ENCODE results near the gene HM13.
"Not testable (repeated sequence)": the region's sequence is repeated elsewhere in the genome, so short reads cannot be mapped to it uniquely, and the experiment has no call there.

HM13 gene

DNA sequence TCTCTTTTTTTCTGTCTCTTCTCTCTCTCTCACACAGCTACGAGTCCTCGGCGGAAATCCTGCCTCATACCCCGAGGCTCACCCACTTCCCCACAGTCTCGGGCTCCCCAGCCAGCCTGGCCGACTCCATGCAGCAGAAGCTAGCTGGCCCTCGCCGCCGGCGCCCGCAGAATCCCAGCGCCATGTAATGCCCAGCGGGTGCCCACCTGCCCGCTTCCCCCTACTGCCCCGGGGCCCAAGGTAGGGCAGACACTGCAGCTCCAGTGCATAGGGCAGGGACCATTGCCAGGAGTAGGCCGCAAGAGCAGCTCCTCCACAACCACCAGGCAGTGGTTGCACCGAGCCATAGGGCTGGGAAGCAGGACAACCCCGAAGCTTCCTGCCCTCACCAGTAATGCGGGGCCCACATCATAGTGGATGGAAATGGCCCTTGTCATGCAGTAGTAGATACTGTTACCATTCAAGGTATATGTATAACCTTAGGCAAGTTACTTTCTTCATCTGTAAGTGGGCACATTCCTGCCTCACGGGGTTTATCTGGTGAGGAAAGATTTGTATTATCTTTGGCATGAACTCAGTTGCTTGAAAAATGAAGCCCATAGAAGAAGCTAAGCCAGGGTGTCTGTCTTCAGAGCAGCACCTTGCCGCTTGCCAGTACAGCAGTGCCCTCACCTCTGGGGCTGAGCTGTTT lies 53.9 kb downstream of the HM13 start:
- no peak for DNase-seq

DNA sequence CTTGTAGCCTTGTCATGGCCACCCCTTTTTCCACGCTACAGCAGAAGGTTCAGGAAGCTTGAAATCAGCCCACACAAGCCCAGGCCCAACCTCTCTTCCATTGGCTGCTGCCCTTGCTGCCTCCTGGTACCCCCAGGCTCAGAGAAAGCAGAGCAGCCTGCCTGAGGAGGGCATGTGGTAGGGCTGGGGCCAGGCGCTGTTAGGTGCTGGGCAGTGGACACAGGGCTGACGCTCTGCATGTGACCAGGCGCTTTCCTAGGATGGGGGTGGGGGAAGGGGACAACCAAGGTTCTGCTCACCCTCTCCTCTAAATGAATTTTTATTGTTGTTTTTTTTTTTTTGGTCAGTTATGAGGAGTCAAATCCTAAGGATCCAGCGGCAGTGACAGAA lies 54.5 kb downstream of the HM13 start:
- DNase-seq, result no peak

- DNase-seq, result peak; percentile 54 to 67 (median 57)
Measured at GRCh38 chr20:31569163-31570020, 55.1 kb downstream of the HM13 start.

DNA sequence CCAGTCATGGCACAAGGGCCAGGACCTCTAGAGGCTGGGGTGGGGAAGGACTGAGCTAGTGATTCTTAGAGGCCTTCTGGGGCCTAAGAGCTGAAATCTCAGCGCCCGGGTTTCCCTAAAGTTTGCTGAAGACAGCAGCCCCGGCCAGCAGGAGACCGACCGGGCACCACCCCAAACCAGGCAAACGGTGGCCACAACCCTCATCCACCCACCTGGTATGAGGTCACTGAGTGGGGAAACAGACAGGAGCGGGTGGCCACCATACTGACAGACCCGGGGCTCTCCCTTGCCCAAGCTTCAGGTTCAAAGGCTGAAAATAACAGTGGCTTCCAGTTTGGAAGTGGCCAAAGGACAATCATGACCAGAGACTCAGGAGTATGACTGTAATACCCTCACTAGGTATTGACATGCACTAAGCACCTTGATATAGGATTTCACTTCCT lies 55.8 kb downstream of the HM13 start:
- DNase-seq, result peak; percentile 55 to 68 (median 58)

- DNase-seq, result no peak
Measured at GRCh38 chr20:31570735-31571617, 56.7 kb downstream of the HM13 start.

GRCh38 chr20:31572042-31572700 lies 57.9 kb downstream of the HM13 start:
- DNase-seq, result no peak

- DNase-seq, result peak; percentile 95 to 97 (median 95)
Measured at GRCh38 chr20:31572701-31573554, 58.7 kb downstream of the HM13 start.

DNA sequence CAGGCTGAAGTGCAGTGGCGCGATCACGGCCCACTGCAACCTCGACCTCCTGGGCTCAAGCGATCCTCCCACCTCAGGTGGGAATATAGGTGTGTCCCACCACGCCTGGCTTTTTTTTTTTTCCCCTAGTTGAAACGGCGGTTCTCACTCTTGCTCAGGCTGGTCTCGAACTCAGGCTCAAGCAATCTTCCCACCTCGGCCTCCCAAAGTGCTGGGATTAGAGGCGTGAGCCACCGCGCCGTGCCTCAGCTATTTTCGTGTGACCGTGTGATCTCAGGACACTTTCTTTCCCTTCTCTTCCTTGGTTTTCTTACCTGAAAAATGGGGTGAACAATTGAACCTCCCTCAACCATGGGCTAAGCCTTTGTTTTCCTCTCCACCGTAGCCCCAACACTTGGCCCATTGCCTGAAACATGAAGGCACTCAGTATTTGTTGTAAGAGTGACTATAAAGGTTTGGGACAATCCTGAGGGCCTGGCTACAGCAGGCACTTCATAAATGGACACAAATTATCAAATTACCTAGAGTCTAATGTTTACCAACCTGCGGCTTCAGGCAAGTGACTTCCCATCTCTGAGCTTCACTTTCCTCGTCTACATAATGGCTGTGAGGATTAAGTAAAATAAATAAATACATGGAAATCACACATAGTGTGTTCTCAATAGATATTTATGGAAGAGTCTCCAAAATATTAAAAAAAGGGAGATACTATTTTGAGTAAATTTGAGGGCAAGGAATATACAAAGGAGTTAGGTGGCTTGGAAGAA lies 59.5 kb downstream of the HM13 start:
- no peak for DNase-seq

DNA sequence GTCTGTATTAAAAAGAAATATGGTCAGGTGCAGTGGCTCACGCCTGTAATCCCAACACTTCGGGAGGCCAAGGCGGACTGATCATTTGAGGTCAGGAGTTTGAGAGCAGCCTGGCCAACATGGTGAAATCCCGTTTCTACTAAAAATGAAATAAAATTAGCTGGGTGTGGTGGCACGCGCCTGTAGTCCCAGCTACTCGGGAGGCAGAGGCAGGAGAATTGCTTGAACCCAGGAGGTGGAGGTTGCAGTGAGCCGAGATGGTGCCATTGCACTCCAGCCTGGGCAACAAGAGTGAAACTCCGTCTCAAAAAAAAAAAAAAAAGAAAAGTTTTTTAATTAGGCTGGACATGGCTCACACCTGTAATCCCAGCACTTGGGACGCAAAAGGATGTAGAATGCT lies 60.7 kb downstream of the HM13 start:
- DNase-seq, result not testable (repeated sequence)

DNA sequence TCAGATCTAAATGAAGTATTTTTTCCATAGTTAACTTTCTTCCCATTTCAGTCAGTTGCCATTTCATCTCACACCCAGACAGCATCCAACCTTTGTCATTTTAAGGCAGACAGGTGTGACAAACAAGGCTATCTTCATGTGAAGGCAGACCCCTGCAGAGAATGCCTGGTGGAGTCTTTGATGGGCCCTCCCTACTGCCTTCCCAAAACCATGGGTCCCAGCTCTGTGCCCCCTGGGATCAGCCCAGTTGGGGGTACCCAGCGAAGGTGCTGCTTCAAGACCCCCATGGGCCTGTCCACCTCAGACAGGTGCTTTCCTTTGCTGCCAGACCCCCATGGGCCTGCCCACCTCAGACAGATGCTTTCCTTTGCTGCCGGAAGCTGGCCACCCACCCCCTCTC lies 62.5 kb downstream of the HM13 start:
- no peak for DNase-seq

- no peak for DNase-seq
Measured at GRCh38 chr20:31577194-31577593, 63.0 kb downstream of the HM13 start.

GRCh38 chr20:31578448-31579138 lies 64.4 kb downstream of the HM13 start:
- DNase-seq, result no peak

- no peak for DNase-seq
Measured at GRCh38 chr20:31579245-31579644, 65.0 kb downstream of the HM13 start.

GRCh38 chr20:31579941-31580651 lies 65.9 kb downstream of the HM13 start:
- not testable (repeated sequence) for DNase-seq

GRCh38 chr20:31580706-31581105 lies 66.5 kb downstream of the HM13 start:
- DNase-seq, result no peak

DNA sequence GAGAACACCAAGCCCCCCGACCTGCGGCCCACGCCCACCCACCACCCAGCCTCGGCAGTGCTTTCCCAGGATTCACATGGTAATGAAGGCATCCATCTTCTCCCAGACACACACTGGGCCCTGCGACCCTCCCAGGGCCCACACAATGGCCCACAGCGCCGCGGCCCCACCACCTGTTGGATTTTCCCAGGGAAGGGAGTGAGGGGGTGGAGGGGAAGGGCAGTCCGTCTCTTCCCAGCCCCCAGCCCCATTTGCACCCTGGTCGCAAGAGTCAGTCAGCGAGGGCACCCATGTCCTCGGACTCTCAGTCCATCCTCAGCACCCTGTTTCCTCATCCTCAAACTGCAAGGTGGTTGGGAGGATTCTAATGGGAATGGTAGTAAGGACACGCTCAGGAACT lies 67.1 kb downstream of the HM13 start:
- no peak for DNase-seq

GRCh38 chr20:31587545-31588389 lies 73.5 kb downstream of the HM13 start:
- DNase-seq, result peak; percentile 56 to 81 (median 58)

DNA sequence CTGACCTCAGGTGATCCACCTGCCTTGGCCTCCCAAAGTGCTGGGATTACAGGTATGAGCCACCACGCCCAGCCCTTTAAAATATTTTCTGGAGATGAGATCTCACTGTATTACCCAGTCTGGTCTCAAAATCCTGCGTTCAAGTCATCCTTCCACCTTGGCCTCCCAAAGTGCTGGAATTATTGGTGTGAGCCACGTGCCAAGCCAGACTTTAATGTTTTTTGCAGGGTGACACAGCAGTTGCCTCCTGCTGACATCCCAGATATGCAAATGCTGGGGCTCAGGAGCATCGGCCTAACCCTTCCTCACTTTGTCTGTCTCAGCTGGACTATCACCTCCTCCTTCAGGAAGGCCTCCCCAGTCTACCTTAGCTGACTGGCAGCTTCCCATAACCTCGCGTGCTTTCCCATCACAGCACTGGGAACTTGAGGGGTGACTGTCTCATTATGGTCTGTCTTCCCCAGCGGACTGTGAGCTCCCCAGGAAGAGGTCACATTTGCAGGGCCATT lies 76.5 kb downstream of the HM13 start:
- DNase-seq, result no peak

Measured in suppressor macrophage treated with lipopolysaccharide for 1 hour (primary cell).